Mucosa of rectum (tissue), 2 donors: ENCODE results near the gene ERVH48-1.
"Not testable (repeated sequence)": the region's sequence is repeated elsewhere in the genome, so short reads cannot be mapped to it uniquely, and the experiment has no call there.

Experiments used
- H3K27ac ChIP-seq, 2 donors: one replicate each; pipeline ENCODE4 v1.7.0; 2013; ENCODE audit warnings: inconsistent platforms in 2 of 2, low read depth in 2 of 2, low read length in 2 of 2
- H3K27me3 ChIP-seq, 2 donors: one replicate each; pipeline ENCODE4 v1.7.0; 2013; ENCODE audit warnings: low read length in 2 of 2; ENCODE audit not compliant: control insufficient read depth in 2 of 2, insufficient read depth in 2 of 2
- H3K36me3 ChIP-seq, 2 donors: one replicate each; pipeline ENCODE4 v1.7.0; 2013; ENCODE audit warnings: low read length in 2 of 2; ENCODE audit not compliant: control insufficient read depth in 2 of 2, insufficient read depth in 2 of 2
- H3K4me1 ChIP-seq, 2 donors: one replicate each; pipeline ENCODE4 v1.7.0; 2013; ENCODE audit warnings: low read length in 2 of 2, mild to moderate bottlenecking in 1 of 2; ENCODE audit not compliant: control insufficient read depth in 2 of 2, insufficient read depth in 2 of 2
- H3K4me3 ChIP-seq, 2 donors: one replicate each; pipeline ENCODE4 v1.7.0; 2013; ENCODE audit warnings: low read length in 2 of 2
- H3K9ac ChIP-seq, 2 donors: one replicate each; pipeline ENCODE4 v1.7.0; 2013; ENCODE audit warnings: low read length in 2 of 2, low read depth in 1 of 2, mild to moderate bottlenecking in 1 of 2
- H3K9me3 ChIP-seq, 2 donors: one replicate each; pipeline ENCODE4 v1.7.0; 2013; ENCODE audit warnings: low read length in 2 of 2; ENCODE audit not compliant: control insufficient read depth in 2 of 2
- donor health status: healthy.
- donor health status: Normal muscosa, but diverticular disease.

Gene ERVH48-1

GRCh38 chr21:42925114-42925926 lies at the start of gene ERVH48-1:
Gene ERVH48-1, minus strand, starts transcription at chr21:42925630. Its CDS starts 6,624 bp downstream, at chr21:42919006.
- Histone ChIP-seq H3K9me3 (no peaks in the 10 kb centered on the region), H3K27ac (no peak within 1 kb of the TSS), H3K36me3 (no peaks in the 10 kb centered on the region), H3K9ac (no peak within 1 kb of the TSS), H3K4me3 (no peak within 1 kb of the TSS), H3K27me3 (no peaks in the 10 kb centered on the region), H3K4me1 (peaks cover 6 to 8% of the 10 kb centered on the region in 2 donors)

GRCh38 chr21:42973991-42974831 lies 48.8 kb upstream of the ERVH48-1 start, which contains the start of gene PKNOX1:
Gene PKNOX1, plus strand, starts transcription at chr21:42974562. Its CDS starts 29,820 bp downstream, at chr21:43004382.
- Histone ChIP-seq H3K36me3 (no peaks in the 10 kb centered on the region), H3K9ac (peak within 1 kb of the TSS; percentile 95), H3K27ac (peak within 1 kb of the TSS; percentile 88 to 90), H3K27me3 (no peaks in the 10 kb centered on the region), H3K9me3 (no peaks in the 10 kb centered on the region), H3K4me1 (peaks cover 11 to 13% of the 10 kb centered on the region in 2 donors), H3K4me3 (peak within 1 kb of the TSS; percentile 88 to 92)

- Histone ChIP-seq H3K9me3 (no peaks in the 10 kb centered on the region), H3K9ac (peak overlapping the region; percentile 93 to 95), H3K27ac (peak overlapping the region; percentile 82 to 90)
These were observed 48.0 kb upstream of the ERVH48-1 start for GRCh38 chr21:42973309-42973990.

GRCh38 chr21:42971897-42972275 lies 46.5 kb upstream of the ERVH48-1 start:
- Histone ChIP-seq H3K27ac (peak overlapping the region in 1 of 2 donors; percentile 22), H3K4me3 (no peak overlapping the region), H3K36me3 (no peaks in the 10 kb centered on the region), H3K4me1 (peaks cover 11 to 13% of the 10 kb centered on the region in 2 donors), H3K9ac (no peak overlapping the region), H3K27me3 (no peaks in the 10 kb centered on the region), H3K9me3 (no peaks in the 10 kb centered on the region)

More at GRCh38 chr21:42973309-42973990, 48.0 kb upstream of the ERVH48-1 start:
- Histone ChIP-seq H3K4me1 (peaks cover 11 to 13% of the 10 kb centered on the region in 2 donors), H3K27me3 (no peaks in the 10 kb centered on the region), H3K36me3 (no peaks in the 10 kb centered on the region), H3K4me3 (peak overlapping the region; percentile 76 to 88)

- Histone ChIP-seq H3K9me3 (no peaks in the 10 kb centered on the region), H3K4me1 (peaks cover 11 to 13% of the 10 kb centered on the region in 2 donors), H3K27me3 (no peaks in the 10 kb centered on the region), H3K27ac (no peak overlapping the region), H3K4me3 (no peak overlapping the region), H3K9ac (no peak overlapping the region), H3K36me3 (no peaks in the 10 kb centered on the region)
These were observed 45.7 kb upstream of the ERVH48-1 start for GRCh38 chr21:42970946-42971653.

- Histone ChIP-seq H3K4me1 (peaks cover 8 to 11% of the 10 kb centered on the region in 2 donors), H3K27me3 (no peaks in the 10 kb centered on the region), H3K27ac (no peak overlapping the region), H3K36me3 (no peaks in the 10 kb centered on the region), H3K9ac (no peak overlapping the region), H3K9me3 (no peaks in the 10 kb centered on the region), H3K4me3 (no peak overlapping the region)
These were observed 43.8 kb upstream of the ERVH48-1 start for GRCh38 chr21:42969193-42969600.

- H3K9me3 ChIP-seq, H3K9ac ChIP-seq, H3K27me3 ChIP-seq, H3K36me3 ChIP-seq, H3K27ac ChIP-seq, H3K4me1 ChIP-seq, H3K4me3 ChIP-seq: not testable (repeated sequence)
These were observed 42.2 kb upstream of the ERVH48-1 start for GRCh38 chr21:42967616-42968015.

GRCh38 chr21:42965211-42965560 lies 39.8 kb upstream of the ERVH48-1 start:
- Histone ChIP-seq H3K9me3 (no peaks in the 10 kb centered on the region), H3K27ac (no peak overlapping the region), H3K27me3 (no peaks in the 10 kb centered on the region), H3K9ac (no peak overlapping the region), H3K36me3 (no peaks in the 10 kb centered on the region), H3K4me1 (no peaks in the 10 kb centered on the region), H3K4me3 (no peak overlapping the region)

GRCh38 chr21:42964546-42965210 lies 39.2 kb upstream of the ERVH48-1 start:
- Histone ChIP-seq H3K4me1 (no peaks in the 10 kb centered on the region), H3K9me3 (no peaks in the 10 kb centered on the region), H3K9ac (no peak overlapping the region), H3K4me3 (no peak overlapping the region), H3K36me3 (no peaks in the 10 kb centered on the region), H3K27ac (no peak overlapping the region), H3K27me3 (no peaks in the 10 kb centered on the region)
